ENCODE results near the gene ZBTB11.

Gene ZBTB11

GRCh38 chr3:101677436-101678286, 729 bp upstream of the ZBTB11 start:
- ATAC-seq (replicated peaks) (no peak), DNase-seq (no peak)
- H3K27me3 Mint-ChIP-seq = no peaks in the 10 kb centered on the region
- peaks cover 21 to 45% of the 10 kb centered on the region in 2 donors for H3K4me1 Mint-ChIP-seq
- H3K36me3 Mint-ChIP-seq = peaks cover 33 to 42% of the 10 kb centered on the region in 2 donors
- H3K9me3 Mint-ChIP-seq = no peaks in the 10 kb centered on the region
- peak overlapping the region; percentile 91 to 95 for H3K4me3 Mint-ChIP-seq
- peak overlapping the region; percentile 98 for H3K27ac Mint-ChIP-seq

GRCh38 chr3:101676216-101676764, 642 bp downstream of the ZBTB11 start:
- Mint-ChIP-seq H3K27ac (peak overlapping the region; percentile 98), H3K4me1 (peaks cover 26 to 43% of the 10 kb centered on the region in 2 donors), H3K4me3 (peak overlapping the region; percentile 91 to 95), H3K36me3 (peaks cover 29 to 43% of the 10 kb centered on the region in 2 donors), H3K9me3 (no peaks in the 10 kb centered on the region), H3K27me3 (no peaks in the 10 kb centered on the region)
- peak; percentile 87 to 90 for ATAC-seq (replicated peaks)
- peak; percentile 96 for DNase-seq

DNA sequence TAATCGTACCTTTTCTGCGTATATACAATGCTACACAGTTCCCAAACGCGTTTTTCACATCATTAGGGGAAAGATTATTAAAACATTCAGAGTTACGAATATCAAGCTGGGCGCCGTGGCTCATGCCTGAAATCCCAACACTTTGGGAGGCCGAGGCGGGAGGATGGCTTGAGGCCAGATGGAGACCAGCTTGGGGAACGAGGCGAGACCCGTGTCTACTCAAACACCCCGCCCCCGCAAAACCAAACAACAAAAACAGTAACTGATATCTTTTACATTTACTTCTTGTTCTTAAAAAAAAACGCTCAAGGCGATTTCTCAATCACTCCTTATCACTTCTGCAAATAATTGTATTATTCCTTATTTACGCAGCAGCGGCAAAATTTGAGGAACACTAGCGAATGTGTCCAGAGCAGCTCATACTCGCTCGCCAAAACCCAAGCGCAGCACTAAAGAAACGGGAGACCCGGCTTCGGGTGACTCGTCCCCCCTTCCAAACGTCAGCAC, 1.2 kb downstream of the ZBTB11 start:
- Mint-ChIP-seq H3K4me3 (peak overlapping the region; percentile 91 to 95), H3K4me1 (peaks cover 25 to 38% of the 10 kb centered on the region in 2 donors), H3K36me3 (peaks cover 24 to 41% of the 10 kb centered on the region in 2 donors), H3K27ac (peak overlapping the region; percentile 94), H3K9me3 (no peaks in the 10 kb centered on the region), H3K27me3 (no peaks in the 10 kb centered on the region)
- ATAC-seq (replicated peaks) (no peak), DNase-seq (no peak)

- no peak for ATAC-seq (replicated peaks)
- Mint-ChIP-seq H3K9me3 (no peaks in the 10 kb centered on the region), H3K4me1 (peaks cover 25 to 37% of the 10 kb centered on the region in 2 donors), H3K27ac (no peak overlapping the region), H3K27me3 (no peaks in the 10 kb centered on the region), H3K4me3 (peak overlapping the region; percentile 17 to 62), H3K36me3 (peaks cover 16 to 34% of the 10 kb centered on the region in 2 donors)
- DNase-seq = no peak
Measured at GRCh38 chr3:101674518-101674917, 2.4 kb downstream of the ZBTB11 start.

DNA sequence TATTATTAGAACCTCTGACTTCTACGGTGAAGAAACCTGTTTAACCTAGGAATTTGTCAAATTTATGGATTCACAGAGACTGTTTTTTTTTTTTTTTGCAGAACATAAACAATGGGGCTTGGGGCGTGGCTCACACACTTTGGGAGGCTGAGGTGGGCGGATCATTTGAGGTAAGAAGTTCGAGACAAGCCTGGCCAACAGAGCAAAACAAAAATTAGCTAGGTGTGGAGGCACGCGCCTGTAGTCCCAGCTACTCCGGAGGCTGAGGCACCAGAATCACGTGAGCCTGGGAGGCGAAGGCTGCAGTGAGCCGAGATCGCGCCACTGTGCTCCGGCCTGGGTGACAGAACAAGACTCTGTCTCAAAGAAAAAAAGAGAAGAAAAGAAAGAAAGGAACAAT, 3.0 kb downstream of the ZBTB11 start:
- Mint-ChIP-seq H3K27me3 (no peaks in the 10 kb centered on the region), H3K4me1 (peaks cover 25 to 37% of the 10 kb centered on the region in 2 donors)
- ATAC-seq (replicated peaks) = no peak

GRCh38 chr3:101671014-101671413, 5.9 kb downstream of the ZBTB11 start:
- Mint-ChIP-seq H3K9me3 (no peaks in the 10 kb centered on the region), H3K27ac (no peak overlapping the region), H3K4me3 (no peak overlapping the region), H3K4me1 (peaks cover 23 to 33% of the 10 kb centered on the region in 2 donors), H3K36me3 (peaks cover 19 to 31% of the 10 kb centered on the region in 2 donors), H3K27me3 (no peaks in the 10 kb centered on the region)
- ATAC-seq (replicated peaks) = no peak
- DNase-seq = no peak

More for the DNA sequence above, 3.0 kb downstream of the ZBTB11 start:
- no peak for DNase-seq
- Mint-ChIP-seq H3K9me3 (no peaks in the 10 kb centered on the region), H3K4me3 (peak overlapping the region; percentile 52 to 62), H3K27ac (peak overlapping the region; percentile 56), H3K36me3 (peaks cover 16 to 34% of the 10 kb centered on the region in 2 donors)

- peaks cover 18 to 26% of the 10 kb centered on the region in 2 donors for H3K4me1 Mint-ChIP-seq
- H3K9me3 Mint-ChIP-seq = no peaks in the 10 kb centered on the region
- DNase-seq (no peak), ATAC-seq (replicated peaks) (no peak)
- no peak overlapping the region for H3K4me3 Mint-ChIP-seq
- H3K27me3 Mint-ChIP-seq = no peaks in the 10 kb centered on the region
- H3K27ac Mint-ChIP-seq = no peak overlapping the region
- peaks cover 28 to 45% of the 10 kb centered on the region in 2 donors for H3K36me3 Mint-ChIP-seq
Measured at GRCh38 chr3:101667844-101668243, 9.1 kb downstream of the ZBTB11 start.

GRCh38 chr3:101667331-101667730, 9.6 kb downstream of the ZBTB11 start:
- H3K27me3 Mint-ChIP-seq = no peaks in the 10 kb centered on the region
- DNase-seq (no peak), ATAC-seq (replicated peaks) (no peak)
- no peak overlapping the region for H3K27ac Mint-ChIP-seq
- H3K4me1 Mint-ChIP-seq = peaks cover 14 to 21% of the 10 kb centered on the region in 2 donors
- no peaks in the 10 kb centered on the region for H3K9me3 Mint-ChIP-seq
- H3K36me3 Mint-ChIP-seq = peaks cover 28 to 44% of the 10 kb centered on the region in 2 donors
- H3K4me3 Mint-ChIP-seq = no peak overlapping the region

GRCh38 chr3:101665851-101666250, 11.1 kb downstream of the ZBTB11 start:
- Mint-ChIP-seq H3K4me1 (peaks cover 11 to 20% of the 10 kb centered on the region in 2 donors), H3K9me3 (no peaks in the 10 kb centered on the region), H3K27me3 (no peaks in the 10 kb centered on the region), H3K4me3 (no peak overlapping the region), H3K27ac (peak overlapping the region; percentile 47), H3K36me3 (peaks cover 26 to 42% of the 10 kb centered on the region in 2 donors)
- DNase-seq (no peak), ATAC-seq (replicated peaks) (peak; percentile 68 to 92)

DNA sequence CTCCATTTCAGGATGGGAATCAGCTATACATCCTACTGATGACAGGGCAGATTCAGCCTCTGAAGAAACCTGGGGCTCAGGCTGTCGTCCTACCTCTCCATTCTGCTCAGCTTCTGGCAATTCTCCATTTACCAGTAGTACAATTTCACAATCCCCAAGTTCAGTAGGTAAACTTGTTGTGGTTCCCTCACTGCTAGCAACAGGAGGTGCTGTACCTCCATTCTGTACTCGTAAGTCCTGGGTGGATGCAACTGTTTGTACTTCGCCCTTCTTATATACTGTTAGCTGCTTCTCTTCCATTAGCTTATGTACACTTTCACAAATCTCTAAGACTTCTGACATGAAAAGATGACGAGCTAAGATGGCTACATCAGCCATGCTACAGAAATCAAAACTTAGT, 11.6 kb downstream of the ZBTB11 start:
- Mint-ChIP-seq H3K36me3 (peaks cover 31 to 45% of the 10 kb centered on the region in 2 donors), H3K9me3 (no peaks in the 10 kb centered on the region), H3K4me1 (peaks cover 12 to 20% of the 10 kb centered on the region in 2 donors), H3K27ac (no peak overlapping the region), H3K4me3 (no peak overlapping the region), H3K27me3 (no peaks in the 10 kb centered on the region)
- DNase-seq (no peak), ATAC-seq (replicated peaks) (no peak)

- Mint-ChIP-seq H3K4me3 (no peak overlapping the region), H3K27ac (no peak overlapping the region), H3K4me1 (peaks cover 6 to 8% of the 10 kb centered on the region in 2 donors), H3K9me3 (no peaks in the 10 kb centered on the region), H3K36me3 (peaks cover 38 to 65% of the 10 kb centered on the region in 2 donors), H3K27me3 (no peaks in the 10 kb centered on the region)
- ATAC-seq (replicated peaks) = no peak
- DNase-seq = no peak
Measured at GRCh38 chr3:101660714-101661113, 16.2 kb downstream of the ZBTB11 start.

GRCh38 chr3:101656651-101657050, 20.3 kb downstream of the ZBTB11 start:
- Mint-ChIP-seq H3K27ac (no peak overlapping the region), H3K9me3 (no peaks in the 10 kb centered on the region), H3K36me3 (peaks cover 41 to 73% of the 10 kb centered on the region in 2 donors), H3K27me3 (no peaks in the 10 kb centered on the region), H3K4me1 (peaks cover 0 to 2% of the 10 kb centered on the region in 2 donors), H3K4me3 (no peak overlapping the region)
- no peak for ATAC-seq (replicated peaks)
- DNase-seq = no peak

GRCh38 chr3:101646726-101647125, 30.2 kb downstream of the ZBTB11 start:
- Mint-ChIP-seq H3K4me1 (no peaks in the 10 kb centered on the region), H3K9me3 (no peaks in the 10 kb centered on the region), H3K27me3 (no peaks in the 10 kb centered on the region), H3K27ac (no peak overlapping the region), H3K4me3 (no peak overlapping the region), H3K36me3 (peaks cover 17 to 35% of the 10 kb centered on the region in 2 donors)
- DNase-seq (no peak), ATAC-seq (replicated peaks) (no peak)

DNA sequence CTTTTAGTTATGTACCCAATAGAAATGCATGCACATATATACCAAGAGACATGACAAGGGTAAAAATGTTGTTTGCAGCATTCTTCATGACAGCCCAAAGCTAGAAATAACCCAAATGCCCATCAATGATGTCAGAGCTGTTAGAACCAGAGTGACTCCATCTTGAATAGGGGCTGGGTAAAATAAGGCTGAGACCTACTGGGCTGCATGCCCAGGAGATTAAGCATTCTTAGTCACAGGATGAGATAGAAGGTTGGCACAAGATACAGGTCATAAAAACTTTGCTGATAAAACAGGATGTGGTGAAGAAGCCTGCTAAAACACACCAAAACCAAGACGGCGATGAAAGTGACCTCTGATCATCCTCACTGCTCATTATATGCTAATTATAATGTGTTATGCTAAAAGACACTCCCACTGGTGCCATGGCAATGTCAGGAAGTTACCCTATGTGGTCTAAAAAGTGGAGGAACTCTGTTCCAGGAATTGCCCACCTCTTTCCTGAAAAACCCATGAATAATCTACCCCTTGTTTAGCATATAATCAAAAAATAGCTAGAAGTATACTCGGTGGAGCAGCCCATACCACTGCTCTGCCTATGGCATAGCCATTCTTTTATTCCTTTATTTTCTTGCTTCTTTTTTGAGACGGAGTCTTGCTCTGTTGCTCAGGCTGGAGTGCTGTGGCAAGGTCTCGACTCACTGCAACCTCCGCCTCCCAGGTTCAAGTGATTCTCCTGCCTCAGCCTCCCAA, 32.9 kb downstream of the ZBTB11 start:
- Mint-ChIP-seq H3K4me1 (no peaks in the 10 kb centered on the region), H3K27me3 (no peaks in the 10 kb centered on the region), H3K27ac (no peak overlapping the region), H3K36me3 (peaks cover 18 to 20% of the 10 kb centered on the region in 2 donors), H3K4me3 (no peak overlapping the region), H3K9me3 (no peaks in the 10 kb centered on the region)
- ATAC-seq (replicated peaks) (peak in 1 of 2 donors; percentile 23), DNase-seq (no peak)

Data from stimulated activated naive B cell treated with anti-CD40 and anti-IgM and Interleukin-4, amounts not matched to agents 10 μg/mL and 1 μg/mL and 100 μg/mL, for 72 hours (primary cell).